ENCODE results near the gene TRIM34. TPM values are rescaled to one million over a fixed set of nuclear protein-coding genes. Genes with fewer than 3 reads are reported as not detected.

The TRIM34 gene
- polyA plus RNA-seq, 2 of the 4 experiments (the other 2 are of a cell fraction), result 6.8 to 15.2 TPM

- Histone ChIP-seq H3K4me3 (no peak overlapping the region), H3K4me1 (peaks cover 15% of the 10 kb centered on the region; the same call in 2 of the 3 replicates), H3K27ac (no peak overlapping the region), H3K4me2 (no peak overlapping the region), H3K9me3 (no peaks in the 10 kb centered on the region)
- CTCF ChIA-PET, result interaction anchor here (2.8 kb wide), 1 partner anchor 87 kb away, joined by 34 read pairs; no protein-coding TSS in a partner anchor
- DNase-seq (ENCODE audit: low read depth in 1 of 2, low spot score in 1 of 2) (no peak), FAIRE-seq (no peak), ATAC-seq (no peak)
- TF ChIP-seq USF2 (IDR thresholded peaks at IDR 0.05) (no peak), RNF2 (IDR thresholded peaks at IDR 0.05; ENCODE audit: borderline replicate concordance, low read depth) (no peak), SMC3 (IDR thresholded peaks at IDR 0.05) (no peak), NFE2L2 (conservative IDR thresholded peaks at IDR 0.05; ENCODE audit: low read length) (no peak), FOSB (CRISPR knock-in tag; IDR thresholded peaks at IDR 0.05) (no peak), NR3C1 (IDR thresholded peaks at IDR 0.05) (no peak), KDM5A (IDR thresholded peaks at IDR 0.05) (no peak), HES2 (IDR thresholded peaks at IDR 0.05) (no peak), MAZ (IDR thresholded peaks at IDR 0.05; ENCODE audit: borderline replicate concordance, low read depth, low read length) (no peak), HEYL (CRISPR knock-in tag; IDR thresholded peaks at IDR 0.05) (no peak), HOXA7 (CRISPR knock-in tag; IDR thresholded peaks at IDR 0.05) (no peak), GATA3 (IDR thresholded peaks at IDR 0.05; ENCODE audit: borderline replicate concordance) (no peak), EP300 (IDR thresholded peaks at IDR 0.05) (no peak), FOSL2 (IDR thresholded peaks at IDR 0.05) (no peak), FOSL2 (CRISPR knock-in tag; IDR thresholded peaks at IDR 0.05) (no peak), EHMT2 (IDR thresholded peaks at IDR 0.05; ENCODE audit: low read depth) (no peak), CTCF (IDR thresholded peaks at IDR 0.05) (no peak), TP53 (CRISPR knock-in tag; IDR thresholded peaks at IDR 0.05) (no peak), CHD2 (IDR thresholded peaks at IDR 0.05; ENCODE audit: low read length, partially characterized antibody) (no peak), CBX8 (IDR thresholded peaks at IDR 0.05) (no peak)
- POLR2A ChIA-PET, result no interaction called here
- 97% methylated on average over 4 of the region's 4 CpGs for WGBS (ENCODE audit: missing lambda C conversion rate)
Measured at GRCh38 chr11:5686426-5686825, 61.6 kb downstream of the TRIM34 start.

- DNase-seq (ENCODE audit: low read depth in 1 of 2, low spot score in 1 of 2) (no peak), ATAC-seq (no peak), FAIRE-seq (no peak)
- Histone ChIP-seq H3K4me1 (peaks cover 10% of the 10 kb centered on the region; the same call in 2 of the 3 replicates), H3K9me3 (no peaks in the 10 kb centered on the region), H3K4me3 (no peak overlapping the region), H3K27ac (no peak overlapping the region), H3K4me2 (no peak overlapping the region)
- CTCF ChIA-PET, result interaction anchor here (0.6 to 1.6 kb wide), 4 partner anchors 24 to 461 kb away, joined by 3 to 5 read pairs (median 4); partner anchors contain the start of gene HBB
- TF ChIP-seq PBX3 (IDR thresholded peaks at IDR 0.05), result no peak
- no peak for TF ChIP-seq RAD21 (conservative IDR thresholded peaks at IDR 0.05 in 1 of 2, IDR thresholded peaks at IDR 0.05 in 1 of 2)
- no peak for TF ChIP-seq SMC3 (IDR thresholded peaks at IDR 0.05)
- TF ChIP-seq PHF8 (IDR thresholded peaks at IDR 0.05; ENCODE audit: borderline replicate concordance, low read depth), result no peak
- no peak for TF ChIP-seq HOXB13 (CRISPR knock-in tag; IDR thresholded peaks at IDR 0.05; ENCODE audit: low read depth)
- TF ChIP-seq KDM5A (IDR thresholded peaks at IDR 0.05), result no peak
- TF ChIP-seq CBX2 (IDR thresholded peaks at IDR 0.05; ENCODE audit: borderline replicate concordance, low read depth), result no peak
- TF ChIP-seq HOXB5 (CRISPR knock-in tag; IDR thresholded peaks at IDR 0.05), result no peak
- no peak for TF ChIP-seq HDAC2 (IDR thresholded peaks at IDR 0.05)
- TF ChIP-seq POLR2A (IDR thresholded peaks at IDR 0.05; ENCODE audit: low read length), result no peak
- TF ChIP-seq EHF (CRISPR knock-in tag; IDR thresholded peaks at IDR 0.05), result no peak
- no peak for TF ChIP-seq HOXA7 (CRISPR knock-in tag; IDR thresholded peaks at IDR 0.05)
- TF ChIP-seq HES2 (IDR thresholded peaks at IDR 0.05), result no peak
- POLR2A ChIA-PET, result no interaction called here
- WGBS (ENCODE audit: missing lambda C conversion rate), result 100% methylated on average over 1 of the region's 1 CpG
Measured at GRCh38 chr11:5688482-5688881, 63.7 kb downstream of the TRIM34 start.
